Globus pallidus (tissue), 1 donor: ENCODE data around the gene SHPK.

Experiments
- DNase-seq: peaks from one replicate; pipeline ENCODE4 v3.0.0-alpha.2; 2015; ENCODE audit warnings: low spot score

The SHPK gene

DNA sequence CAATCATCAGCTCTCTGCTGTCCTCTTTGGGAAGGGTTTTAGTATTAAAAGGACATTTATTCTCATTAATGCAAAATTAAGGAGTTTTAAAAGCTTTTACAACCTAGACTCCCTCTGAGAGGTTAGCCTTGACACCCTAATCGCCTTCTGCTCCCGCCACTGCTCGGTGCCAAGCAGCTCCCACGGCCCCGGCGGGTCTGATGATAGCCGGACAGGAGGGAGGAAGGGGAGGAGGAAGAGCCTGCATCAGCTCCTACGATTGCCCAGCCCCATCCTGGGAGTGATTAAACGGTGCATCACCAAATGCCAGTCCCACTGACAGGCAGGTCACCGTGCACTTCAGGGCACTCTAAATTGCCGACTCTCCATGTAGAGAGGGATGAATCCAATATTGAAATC is 8.3 kb downstream of the SHPK start:
- no peak for DNase-seq

- no peak for DNase-seq
These were observed 8.9 kb downstream of the SHPK start for GRCh38 chr17:3626831-3627768.

GRCh38 chr17:3622977-3623594 is 13.0 kb downstream of the SHPK start:
- no peak for DNase-seq

DNA sequence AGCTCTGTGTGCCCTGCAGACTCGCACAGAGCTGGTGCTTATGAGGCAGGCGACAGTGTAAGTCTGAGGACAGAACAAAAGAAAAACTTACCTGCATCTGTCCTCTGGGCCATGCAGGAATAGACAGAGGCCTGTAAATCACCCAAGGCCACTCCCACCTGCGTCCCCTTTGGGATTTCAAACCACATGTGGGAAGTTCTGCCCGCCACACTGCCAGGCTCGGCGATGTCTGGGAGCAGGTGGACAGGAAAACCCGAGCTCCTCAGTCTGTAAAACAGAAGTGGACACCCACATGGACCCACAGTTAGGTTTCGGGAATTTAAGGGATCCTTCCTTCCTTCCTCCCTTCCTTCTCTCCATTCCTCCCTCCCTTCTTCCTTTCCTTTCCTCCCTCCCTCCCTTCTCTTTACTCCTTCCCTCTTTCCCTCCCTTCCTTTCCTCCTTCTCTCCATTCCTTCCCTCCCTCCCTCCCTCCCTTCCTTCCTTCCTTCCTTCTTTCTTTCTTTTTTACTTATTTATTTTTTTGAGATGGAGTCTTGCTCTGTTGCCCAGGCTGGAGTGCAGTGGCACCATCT is 14.8 kb downstream of the SHPK start:
- no peak for DNase-seq

- no peak for DNase-seq
These were observed 20.7 kb downstream of the SHPK start for GRCh38 chr17:3615160-3615870.

- no peak for DNase-seq
These were observed 22.9 kb downstream of the SHPK start for GRCh38 chr17:3613124-3613523.

GRCh38 chr17:3610523-3610922 is 25.5 kb downstream of the SHPK start:
- DNase-seq: no peak

DNA sequence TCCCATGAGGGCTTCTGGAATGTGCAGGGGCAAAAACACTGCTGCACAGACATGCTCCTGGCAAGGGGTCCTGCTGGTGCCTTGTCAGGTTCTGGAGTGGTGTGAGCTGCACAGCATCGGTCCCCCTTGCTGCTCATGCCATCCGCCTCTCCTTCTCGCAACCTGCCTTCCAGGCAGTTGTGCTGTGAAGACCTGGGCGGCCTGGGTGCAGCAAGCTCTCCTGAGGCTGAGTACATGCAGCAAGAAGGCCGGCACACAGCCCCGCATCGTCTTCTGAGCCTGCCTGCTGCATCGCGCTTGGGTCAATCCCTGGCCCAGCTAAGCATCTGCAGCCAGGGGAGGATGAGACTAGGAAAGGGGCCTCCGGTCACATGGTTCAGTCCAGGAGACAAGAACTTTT is 26.4 kb downstream of the SHPK start:
- DNase-seq: no peak

DNA sequence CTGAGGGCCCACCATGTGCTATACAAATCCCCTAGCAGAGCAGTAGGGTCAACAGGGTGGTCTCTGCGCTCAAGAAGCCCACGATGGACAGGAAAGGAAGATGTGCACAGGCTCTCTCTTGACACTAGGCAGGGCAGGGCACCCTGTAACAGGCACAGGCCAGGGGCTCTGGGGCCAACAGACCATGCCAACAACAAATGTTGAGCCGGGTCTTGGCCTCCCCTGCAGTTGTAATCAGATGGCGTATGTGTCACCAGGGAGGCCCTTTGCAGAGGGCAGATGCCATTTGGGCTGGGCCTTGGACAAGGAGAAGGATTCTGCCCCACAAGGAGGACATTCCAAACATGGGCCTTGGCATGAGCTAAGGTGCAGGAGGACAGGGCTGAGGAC is 32.2 kb downstream of the SHPK start:
- no peak for DNase-seq

DNA sequence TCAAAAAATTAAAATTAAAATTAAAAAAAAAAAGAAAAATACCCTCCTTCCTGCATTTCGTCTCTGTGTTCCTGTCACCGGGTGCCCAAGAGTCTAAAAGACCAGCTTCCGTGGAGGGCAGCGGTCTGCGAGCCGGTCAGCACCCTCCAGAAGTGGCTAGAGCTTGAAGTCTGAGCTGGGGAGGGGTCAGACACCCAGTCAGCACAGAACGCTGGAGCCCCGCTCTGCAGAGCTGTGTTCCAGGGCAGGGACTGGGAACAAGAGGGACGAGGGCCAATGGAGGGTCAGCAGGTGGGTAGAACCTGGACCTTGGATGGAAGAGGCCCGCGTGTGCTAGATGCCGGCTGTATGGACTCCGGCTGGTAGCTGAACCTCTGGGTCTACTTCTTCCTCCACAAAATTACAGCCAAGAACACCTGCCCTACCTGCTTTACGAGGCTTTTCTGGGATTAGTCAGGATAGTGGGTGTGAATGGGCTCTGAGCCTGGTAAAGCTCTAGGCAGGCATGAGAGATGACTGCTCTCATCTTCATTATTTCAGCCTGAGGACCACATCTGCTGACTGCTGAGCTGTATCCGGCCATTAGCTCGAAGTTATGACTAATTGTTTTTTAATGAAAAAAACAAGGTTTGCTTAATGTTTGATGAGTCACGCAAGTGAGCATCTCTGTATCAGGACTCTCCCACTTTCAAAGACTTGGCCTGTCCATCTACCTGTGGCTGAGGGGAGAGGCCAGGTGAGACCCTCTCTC is 32.8 kb downstream of the SHPK start:
- no peak for DNase-seq

DNA sequence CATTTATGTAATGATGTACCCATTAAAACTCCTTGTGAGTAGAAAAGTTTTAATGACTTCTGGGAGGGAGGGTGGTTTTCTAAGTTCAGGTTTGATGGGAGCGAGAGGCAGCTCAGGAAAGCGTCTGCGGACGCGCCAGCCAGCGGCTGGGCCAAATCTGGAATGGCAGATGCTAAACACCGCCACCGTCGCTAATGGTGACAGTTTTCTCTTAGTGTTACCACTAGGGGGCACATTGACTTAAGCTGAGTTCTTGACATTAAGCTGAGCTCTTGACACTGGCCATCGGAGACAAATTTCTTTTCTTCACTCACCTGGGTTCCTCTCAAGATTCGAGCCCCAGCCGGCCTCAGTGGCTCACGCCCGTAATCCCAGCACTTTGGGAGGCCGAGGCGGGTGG is 33.6 kb downstream of the SHPK start:
- no peak for DNase-seq

GRCh38 chr17:3600529-3601205 is 35.4 kb downstream of the SHPK start:
- no peak for DNase-seq

GRCh38 chr17:3598078-3598477 is 38.0 kb downstream of the SHPK start:
- DNase-seq: no peak

GRCh38 chr17:3596804-3597464 is 39.1 kb downstream of the SHPK start:
- DNase-seq: no peak

DNA sequence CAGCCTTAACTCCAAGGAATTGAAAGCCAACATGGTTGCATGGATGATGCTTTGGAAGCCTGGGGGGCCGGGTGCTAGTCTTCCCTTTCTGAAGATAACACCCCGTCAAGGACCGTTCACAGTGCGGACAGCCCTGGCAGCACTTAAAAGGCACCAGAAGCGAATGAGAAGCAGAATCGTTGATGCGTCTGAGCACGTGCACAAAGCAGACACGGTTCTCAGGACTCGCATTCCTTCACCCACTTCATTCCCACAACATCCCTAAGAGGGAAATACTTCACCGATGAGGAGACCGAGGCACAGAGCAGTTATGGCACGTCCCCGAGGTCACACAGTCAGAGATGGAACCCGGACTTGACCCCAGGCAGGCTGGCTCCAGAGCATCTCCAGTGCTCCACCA is 41.1 kb downstream of the SHPK start:
- DNase-seq: no peak

GRCh38 chr17:3594051-3594800 is 41.8 kb downstream of the SHPK start:
- DNase-seq: peak; percentile 58

- DNase-seq: no peak
These were observed 42.7 kb downstream of the SHPK start for GRCh38 chr17:3593384-3593783.

- no peak for DNase-seq
These were observed 43.7 kb downstream of the SHPK start for GRCh38 chr17:3592216-3592860.

- DNase-seq: no peak
These were observed 45.3 kb downstream of the SHPK start for GRCh38 chr17:3590768-3591167.
